ENCODE results near the gene HTRA2.
A peak's percentile ranks its signal among the peaks of the same experiment; 100 is the strongest.

HTRA2 gene

DNA sequence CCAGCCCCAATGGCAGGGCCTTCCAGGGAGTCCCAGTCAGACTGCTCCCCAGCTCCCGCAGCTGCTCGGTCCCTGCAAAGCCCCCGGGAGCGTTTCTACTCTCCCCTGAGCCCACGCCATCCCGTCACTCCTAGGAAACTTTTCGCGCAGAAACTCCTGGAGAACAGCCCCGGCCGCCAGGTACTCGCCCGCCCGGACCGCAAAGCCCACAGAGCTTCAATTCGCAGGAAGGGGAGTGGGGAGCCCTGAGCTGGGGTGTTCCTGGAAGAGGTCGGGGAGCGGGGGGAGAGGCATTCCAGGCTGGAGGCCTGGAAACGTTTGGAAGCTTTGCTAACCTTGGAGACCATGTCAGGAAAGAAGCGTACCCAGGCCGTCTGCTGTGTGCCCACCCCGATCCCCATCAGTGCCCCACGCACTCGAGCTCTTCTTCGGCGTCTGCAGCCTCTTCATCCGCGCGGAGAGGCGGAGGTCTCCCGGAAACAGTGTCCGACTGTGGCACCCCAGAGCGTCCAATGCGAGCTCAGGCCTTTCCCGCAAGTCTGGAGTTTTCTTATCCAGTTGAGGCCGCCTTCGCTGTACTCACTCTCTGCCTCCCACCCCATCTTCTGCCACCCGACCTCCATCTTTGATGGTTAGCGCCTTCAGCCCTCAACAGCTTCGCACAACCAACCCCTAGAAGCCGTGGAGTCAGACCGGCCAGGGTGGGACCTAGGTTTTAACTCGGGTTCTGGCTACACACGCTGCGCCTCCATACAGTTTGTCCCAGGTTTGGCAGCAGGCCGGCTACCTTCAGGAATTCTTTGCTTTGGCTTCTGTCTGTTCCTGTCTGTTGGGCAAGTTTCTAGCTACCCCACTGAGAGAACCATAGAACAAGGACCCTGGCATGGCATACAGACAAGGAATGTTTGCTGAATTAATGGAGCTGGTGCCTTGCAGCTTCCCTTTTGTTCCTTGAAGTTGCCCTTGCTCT lies 25.9 kb upstream of the HTRA2 start:
- TF ChIP-seq, protein P1, sequence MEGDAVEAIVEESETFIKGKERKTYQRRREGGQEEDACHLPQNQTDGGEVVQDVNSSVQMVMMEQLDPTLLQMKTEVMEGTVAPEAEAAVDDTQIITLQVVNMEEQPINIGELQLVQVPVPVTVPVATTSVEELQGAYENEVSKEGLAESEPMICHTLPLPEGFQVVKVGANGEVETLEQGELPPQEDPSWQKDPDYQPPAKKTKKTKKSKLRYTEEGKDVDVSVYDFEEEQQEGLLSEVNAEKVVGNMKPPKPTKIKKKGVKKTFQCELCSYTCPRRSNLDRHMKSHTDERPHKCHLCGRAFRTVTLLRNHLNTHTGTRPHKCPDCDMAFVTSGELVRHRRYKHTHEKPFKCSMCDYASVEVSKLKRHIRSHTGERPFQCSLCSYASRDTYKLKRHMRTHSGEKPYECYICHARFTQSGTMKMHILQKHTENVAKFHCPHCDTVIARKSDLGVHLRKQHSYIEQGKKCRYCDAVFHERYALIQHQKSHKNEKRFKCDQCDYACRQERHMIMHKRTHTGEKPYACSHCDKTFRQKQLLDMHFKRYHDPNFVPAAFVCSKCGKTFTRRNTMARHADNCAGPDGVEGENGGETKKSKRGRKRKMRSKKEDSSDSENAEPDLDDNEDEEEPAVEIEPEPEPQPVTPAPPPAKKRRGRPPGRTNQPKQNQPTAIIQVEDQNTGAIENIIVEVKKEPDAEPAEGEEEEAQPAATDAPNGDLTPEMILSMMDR (IDR thresholded peaks at IDR 0.05; ENCODE audit: unreplicated experiment in 3 of 3) = no peak
- H3K4me1 Mint-ChIP-seq = peaks cover 61% of the 10 kb centered on the region
- H3K27ac Mint-ChIP-seq = peak overlapping the region; percentile 6 to 73 (median 61)
- peaks cover 31% of the 10 kb centered on the region for H3K36me3 Mint-ChIP-seq (ENCODE audit: low read depth)
- H3K9me3 Mint-ChIP-seq = no peaks in the 10 kb centered on the region
- peaks cover 95% of the 10 kb centered on the region for H3K27me3 Mint-ChIP-seq (ENCODE audit: low read depth)
- peak overlapping the region; percentile 77 to 87 (median 81) for H3K4me3 Mint-ChIP-seq

DNA sequence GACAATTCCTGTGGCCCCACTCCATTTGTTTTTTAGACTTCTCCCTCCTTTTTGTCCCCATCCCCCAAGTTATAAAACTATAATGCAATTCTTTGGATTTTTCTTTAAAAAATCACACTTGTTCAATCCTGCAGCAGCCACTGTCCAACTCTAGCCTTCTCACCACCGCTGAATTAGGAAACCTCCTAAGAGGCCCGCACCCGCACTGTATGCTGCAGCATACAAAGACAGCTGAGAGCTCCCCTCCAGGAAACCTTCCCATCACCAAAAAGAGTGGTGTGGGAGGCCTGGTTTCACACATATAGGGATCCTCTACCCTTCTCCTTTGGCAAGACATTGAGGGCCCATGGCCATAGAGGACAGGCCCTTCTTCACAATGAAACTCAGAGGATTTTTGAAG lies 25.1 kb upstream of the HTRA2 start:
- H3K27me3 Mint-ChIP-seq (ENCODE audit: low read depth) = peaks cover 95% of the 10 kb centered on the region
- H3K36me3 Mint-ChIP-seq (ENCODE audit: low read depth) = peaks cover 31% of the 10 kb centered on the region
- H3K4me3 Mint-ChIP-seq = peak overlapping the region; percentile 77 to 87 (median 81)
- peaks cover 56% of the 10 kb centered on the region for H3K4me1 Mint-ChIP-seq
- TF ChIP-seq, protein P1 (IDR thresholded peaks at IDR 0.05; ENCODE audit: unreplicated experiment in 3 of 3) = no peak
- no peaks in the 10 kb centered on the region for H3K9me3 Mint-ChIP-seq
- peak overlapping the region; percentile 6 to 73 (median 12) for H3K27ac Mint-ChIP-seq

DNA sequence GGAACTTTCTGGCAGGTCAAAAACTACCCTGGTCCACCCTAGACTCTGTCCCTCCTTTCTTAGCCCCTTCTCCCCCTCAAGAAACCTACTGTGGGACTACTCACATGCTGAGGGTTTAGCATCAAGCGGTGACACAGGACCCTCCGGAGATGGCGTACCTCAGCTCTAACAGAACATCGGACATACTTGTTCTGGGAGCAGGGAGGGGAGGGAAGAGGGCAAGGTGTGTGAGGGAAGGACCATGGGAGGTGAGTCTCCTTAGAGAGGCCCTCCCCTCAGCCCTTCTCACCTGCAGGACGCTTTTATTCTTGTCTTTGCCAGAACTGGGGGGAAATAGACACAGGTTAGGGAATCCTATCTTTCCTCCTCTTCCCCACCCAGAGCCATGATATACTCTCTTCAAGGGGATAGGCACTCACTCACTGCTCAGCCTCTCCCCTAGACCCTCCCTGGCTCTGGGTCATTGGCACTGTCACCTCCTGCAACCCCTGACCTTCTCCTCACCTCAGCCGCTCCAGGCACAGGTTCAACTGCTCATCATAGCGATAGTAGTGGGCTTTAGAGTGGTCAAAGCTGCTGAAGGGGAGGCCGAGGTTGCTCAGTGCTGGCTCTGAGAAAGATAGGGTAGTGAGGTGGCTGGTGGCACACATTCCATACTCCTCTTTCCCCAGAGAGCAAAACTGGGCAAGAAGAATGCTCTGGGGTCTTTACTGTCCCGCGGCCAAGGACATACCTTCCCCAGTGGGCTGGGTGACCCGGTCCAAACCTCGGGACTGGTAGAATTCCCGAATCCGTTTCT lies 24.1 kb upstream of the HTRA2 start:
- peak overlapping the region; percentile 77 to 99 (median 81) for H3K4me3 Mint-ChIP-seq
- no peaks in the 10 kb centered on the region for H3K9me3 Mint-ChIP-seq
- H3K27ac Mint-ChIP-seq = no peak overlapping the region
- peaks cover 55% of the 10 kb centered on the region for H3K4me1 Mint-ChIP-seq
- TF ChIP-seq, protein P1 (IDR thresholded peaks at IDR 0.05; ENCODE audit: unreplicated experiment in 3 of 3) = no peak
- peaks cover 31% of the 10 kb centered on the region for H3K36me3 Mint-ChIP-seq (ENCODE audit: low read depth)
- peaks cover 95% of the 10 kb centered on the region for H3K27me3 Mint-ChIP-seq (ENCODE audit: low read depth)

DNA sequence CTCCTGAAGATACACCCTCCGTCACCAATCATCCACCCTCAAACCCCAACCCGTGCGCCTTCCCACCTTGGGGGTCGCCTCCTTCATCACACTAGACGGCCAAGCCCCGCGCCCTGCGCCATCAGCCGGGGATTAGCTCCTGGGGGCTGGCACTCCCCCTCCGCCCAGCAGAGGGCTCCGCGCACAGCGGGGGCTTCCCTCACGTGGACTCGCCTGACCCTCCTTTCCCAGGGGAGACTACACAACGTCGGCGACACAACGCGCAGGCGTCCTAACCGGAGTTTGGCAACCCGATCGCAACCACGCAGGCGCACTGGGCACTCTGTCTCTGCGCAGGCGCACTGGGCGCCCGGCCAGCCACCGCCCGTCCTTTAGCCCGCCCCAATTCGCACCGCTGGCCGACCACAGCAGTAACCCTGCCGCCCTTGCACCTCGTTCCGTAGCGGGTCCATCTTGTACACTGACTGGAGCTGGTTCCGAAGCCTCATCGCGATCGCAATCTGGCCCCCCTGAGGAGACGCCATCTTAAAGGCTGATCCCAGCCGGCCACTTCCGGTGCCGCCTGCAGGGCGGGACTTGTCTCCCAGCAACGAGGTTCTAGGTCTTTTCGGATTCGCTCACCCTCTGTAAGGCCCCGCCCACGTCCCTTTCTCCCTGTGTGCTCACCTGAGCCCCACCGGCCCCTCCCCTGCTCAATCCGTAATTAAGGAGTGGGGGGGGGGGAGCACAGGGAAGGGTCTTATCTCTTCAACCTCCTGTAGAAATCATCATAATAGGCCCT lies 22.4 kb upstream of the HTRA2 start, which contains the start of gene PCGF1:
Gene PCGF1, minus strand, starts transcription at position 551 of the 781 bp plus-strand sequence. Its CDS starts 27 bp downstream, at position 524.
- peaks cover 31% of the 10 kb centered on the region for H3K36me3 Mint-ChIP-seq (ENCODE audit: low read depth)
- TF ChIP-seq, protein P1 (IDR thresholded peaks at IDR 0.05; ENCODE audit: unreplicated experiment in 3 of 3) = peak; percentile 50 to 60 (median 58)
- peak within 1 kb of the TSS; percentile 100 for H3K27ac Mint-ChIP-seq
- peaks cover 95% of the 10 kb centered on the region for H3K27me3 Mint-ChIP-seq (ENCODE audit: low read depth)
- peak within 1 kb of the TSS; percentile 98 to 100 (median 99) for H3K4me3 Mint-ChIP-seq
- H3K4me1 Mint-ChIP-seq = peaks cover 38% of the 10 kb centered on the region
- no peaks in the 10 kb centered on the region for H3K9me3 Mint-ChIP-seq

DNA sequence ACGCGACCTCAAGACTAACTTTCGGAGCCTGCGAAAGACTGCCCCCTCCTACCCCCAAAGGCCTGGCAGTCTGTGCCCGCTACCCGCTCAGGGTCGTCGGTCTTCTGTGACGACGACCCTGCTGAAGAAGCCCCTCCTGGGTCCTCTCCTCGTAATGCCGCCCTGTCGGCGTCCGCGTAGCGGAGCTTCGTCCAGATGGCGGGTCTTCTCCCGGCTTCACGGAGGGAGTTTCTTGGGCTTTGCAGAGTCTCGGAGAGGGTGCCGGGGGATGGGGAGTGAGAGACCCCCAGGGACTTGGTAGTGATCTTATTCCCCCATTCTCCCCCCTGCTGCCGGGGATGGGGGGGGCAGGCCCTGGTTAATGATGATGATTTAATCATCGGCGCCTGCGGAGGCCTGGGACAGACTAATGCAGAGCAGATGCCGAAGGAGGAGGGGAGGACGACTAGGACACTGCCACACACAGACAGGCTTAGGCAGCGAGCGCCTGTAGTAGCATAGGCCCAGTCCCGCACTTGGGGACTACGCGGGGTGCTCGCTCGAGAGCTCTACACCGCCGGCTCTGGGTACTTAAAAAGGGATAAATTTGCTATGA lies 21.7 kb upstream of the HTRA2 start:
- Mint-ChIP-seq H3K27me3 (ENCODE audit: low read depth) (peaks cover 95% of the 10 kb centered on the region), H3K27ac (peak overlapping the region; percentile 100), H3K4me1 (peaks cover 34% of the 10 kb centered on the region), H3K4me3 (peak overlapping the region; percentile 98 to 100 (median 99)), H3K9me3 (no peaks in the 10 kb centered on the region), H3K36me3 (ENCODE audit: low read depth) (peaks cover 31% of the 10 kb centered on the region)
- TF ChIP-seq, protein P1 (IDR thresholded peaks at IDR 0.05; ENCODE audit: unreplicated experiment in 3 of 3) = no peak
